Keratinocyte (primary cell): ENCODE results near the gene PRIMPOL. TPM values are rescaled to one million over a fixed set of nuclear protein-coding genes. Genes with fewer than 3 reads are reported as not detected.

Source experiments
- DNase-seq: peaks from one replicate; pipeline ENCODE4 v3.0.0-alpha.2; 2011; ENCODE audit warnings: low read depth, missing footprints, low spot score
- FAIRE-seq: peaks from 2 replicates; lab custom pipeline; 2011; peaks lifted over from hg19 to GRCh38; lab: Jason Lieb, UNC
- H2AFZ ChIP-seq: 2 replicates; pipeline ENCODE4 v1.6.0; 2012; ENCODE audit warnings: low read length, control low read depth, inconsistent platforms; ENCODE audit not compliant: control insufficient read depth
- H3K27ac ChIP-seq: 2 replicates; pipeline ENCODE4 v1.5.1; 2011; ENCODE audit warnings: low read length; ENCODE audit not compliant: control insufficient read depth, insufficient read depth
- H3K27me3 ChIP-seq: 3 replicates; pipeline ENCODE4 v1.6.0; 2011; ENCODE audit warnings: low read length; ENCODE audit not compliant: control insufficient read depth, insufficient read depth; ENCODE audit errors: extremely low read depth
- H3K36me3 ChIP-seq, 2 experiments: 2 replicates in 1 of 2; 3 replicates in 1 of 2; pipeline ENCODE4 v1.5.1; 2011; ENCODE audit warnings: low read length in 2 of 2, mild to moderate bottlenecking in 1 of 2; ENCODE audit not compliant: control insufficient read depth in 2 of 2, insufficient read depth in 2 of 2; ENCODE audit errors: extremely low read depth in 1 of 2
- H3K4me1 ChIP-seq: 3 replicates; pipeline ENCODE4 v1.5.1; 2011; ENCODE audit warnings: low read length; ENCODE audit not compliant: control insufficient read depth, insufficient read depth; ENCODE audit errors: extremely low read depth
- H3K4me2 ChIP-seq: 3 replicates; pipeline ENCODE4 v1.6.0; 2011; ENCODE audit warnings: low read depth, low read length; ENCODE audit not compliant: control insufficient read depth, insufficient read depth; ENCODE audit errors: extremely low read depth
- H3K4me3 ChIP-seq, 3 experiments: fragments of 200-600 bp in 1 of 3; sonication (generic) in 1 of 3; 2 replicates in 2 of 3; 3 replicates in 1 of 3; pipeline ENCODE4 v1.5.1; 2011 to 2016; ENCODE audit warnings: low read length in 3 of 3, mild to moderate bottlenecking in 3 of 3, control low read depth in 2 of 3, inconsistent platforms in 1 of 3, low read depth in 1 of 3, mixed read lengths in 1 of 3, mixed run types in 1 of 3, moderate library complexity in 1 of 3; ENCODE audit not compliant: control insufficient read depth in 2 of 3, insufficient read depth in 2 of 3; ENCODE audit errors: extremely low read depth in 1 of 3
- H3K79me2 ChIP-seq: 2 replicates; pipeline ENCODE4 v1.6.0; 2012; ENCODE audit warnings: low read length; ENCODE audit not compliant: control insufficient read depth, insufficient read depth
- H3K9ac ChIP-seq: 3 replicates; pipeline ENCODE4 v1.6.0; 2011; ENCODE audit warnings: low read length; ENCODE audit not compliant: control insufficient read depth, insufficient read depth; ENCODE audit errors: extremely low read depth
- H3K9me1 ChIP-seq: 3 replicates; pipeline ENCODE4 v1.6.0; 2011; ENCODE audit warnings: low read length; ENCODE audit not compliant: control insufficient read depth, insufficient read depth; ENCODE audit errors: extremely low read depth
- H3K9me3 ChIP-seq: 2 replicates; pipeline ENCODE4 v1.5.1; 2012; ENCODE audit warnings: low read depth, low read length; ENCODE audit not compliant: control insufficient read depth
- H4K20me1 ChIP-seq: 3 replicates; pipeline ENCODE4 v1.6.0; 2011; ENCODE audit warnings: low read length; ENCODE audit not compliant: control insufficient read depth, insufficient read depth; ENCODE audit errors: extremely low read depth
- EZH2 ChIP-seq: IDR thresholded peaks from one replicate; pipeline ENCODE4 v1.6.1; 2012; ENCODE audit warnings: inconsistent platforms, mild to moderate bottlenecking, low read length, moderate library complexity
- dilution Hi-C: fragments of 300-500 bp; cut with MboI; formaldehyde crosslinking; loops from one replicate; pipeline ENCODE4 v1.7.0; 2020; ENCODE audit warnings: low sequenced_read_pairs; ENCODE audit not compliant: extremely low pct_ligation_motif_present
- polyA plus RNA-seq, 5 experiments: library from polyadenylated mRNA; depleted of rRNA in 3 of 5; stranded (reverse) in 3 of 5; stranded (forward) in 1 of 5; unstranded in 1 of 5; fragments of >200 nt; gene quantifications; 1 replicate in 1 of 5; 2 replicates in 3 of 5; 3 replicates in 1 of 5; pipeline versions ENCODE4 v1.2.1 to v1.2.3, GENCODE V29; 2011 to 2012; ENCODE audit warnings: missing spikeins in 2 of 5, low read depth in 1 of 5, low replicate concordance in 1 of 5
- TF ChIP-seq, protein P1 (sequence below), 3 experiments: IDR thresholded peaks in 1 of 3; conservative IDR thresholded peaks in 1 of 3; optimal IDR thresholded peaks in 1 of 3; 2 replicates in 2 of 3; 3 replicates in 1 of 3; pipeline versions ENCODE3 to v1.5.1; 2011; ENCODE audit warnings: low read length in 3 of 3, mild to moderate bottlenecking in 3 of 3, moderate library complexity in 2 of 3, control low read depth in 1 of 3, inconsistent platforms in 1 of 3; ENCODE audit not compliant: insufficient read depth in 2 of 3; ENCODE audit errors: extremely low read depth in 1 of 3

PRIMPOL gene
- polyA plus RNA-seq, 1 donor (not counting 4 experiments of a cell fraction or from before 2014, with no cell fraction given) = 22.8 TPM

DNA sequence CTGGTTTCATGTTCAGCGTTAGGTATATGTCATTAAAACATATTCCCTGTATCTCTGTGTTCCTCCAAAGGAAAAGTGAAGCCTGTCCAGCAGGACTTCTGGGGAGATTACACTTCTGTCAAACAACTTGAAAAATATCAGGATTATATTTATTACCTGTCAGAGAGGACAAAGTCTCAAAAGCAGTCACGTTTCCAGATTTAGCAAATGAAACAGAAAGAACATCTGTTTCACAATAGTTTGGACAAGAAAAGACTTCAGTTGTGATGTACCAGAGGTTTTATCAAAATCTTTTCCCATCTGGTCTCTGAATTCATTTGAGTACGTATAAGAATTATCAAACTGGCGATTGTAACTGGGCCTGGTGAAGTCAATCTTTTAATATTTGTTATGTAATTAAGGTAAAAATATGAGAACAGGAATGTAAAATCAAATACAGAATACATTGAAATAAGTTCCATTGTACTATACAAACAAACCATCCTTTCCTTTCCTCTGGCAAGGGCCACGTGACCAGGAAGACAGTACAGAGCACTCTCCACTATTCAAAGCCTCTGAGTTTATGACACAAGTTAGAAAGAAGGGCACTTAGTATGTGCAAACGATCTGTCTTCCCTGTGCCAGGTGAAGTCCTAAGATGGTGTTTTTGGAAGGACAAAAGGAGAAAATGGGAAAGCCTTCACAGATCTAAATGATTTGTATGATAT is 3.5 kb upstream of the PRIMPOL start:
- dilution Hi-C loops = no loop called here
- Histone ChIP-seq H3K9ac (no peak overlapping the region), H3K27me3 (no peaks in the 10 kb centered on the region), H3K4me2 (peak overlapping the region; percentile 77), H3K79me2 (peaks cover 76% of the 10 kb centered on the region), H3K4me1 (peaks cover 14% of the 10 kb centered on the region), H3K27ac (no peak overlapping the region), H3K4me3 (no peak overlapping the region), H2AFZ (no peak overlapping the region), H3K9me3 (no peaks in the 10 kb centered on the region), H3K36me3 (peaks cover 3 to 13% of the 10 kb centered on the region in 2 experiments), H4K20me1 (no peaks in the 10 kb centered on the region), H3K9me1 (no peaks in the 10 kb centered on the region)
- TF ChIP-seq, protein P1, sequence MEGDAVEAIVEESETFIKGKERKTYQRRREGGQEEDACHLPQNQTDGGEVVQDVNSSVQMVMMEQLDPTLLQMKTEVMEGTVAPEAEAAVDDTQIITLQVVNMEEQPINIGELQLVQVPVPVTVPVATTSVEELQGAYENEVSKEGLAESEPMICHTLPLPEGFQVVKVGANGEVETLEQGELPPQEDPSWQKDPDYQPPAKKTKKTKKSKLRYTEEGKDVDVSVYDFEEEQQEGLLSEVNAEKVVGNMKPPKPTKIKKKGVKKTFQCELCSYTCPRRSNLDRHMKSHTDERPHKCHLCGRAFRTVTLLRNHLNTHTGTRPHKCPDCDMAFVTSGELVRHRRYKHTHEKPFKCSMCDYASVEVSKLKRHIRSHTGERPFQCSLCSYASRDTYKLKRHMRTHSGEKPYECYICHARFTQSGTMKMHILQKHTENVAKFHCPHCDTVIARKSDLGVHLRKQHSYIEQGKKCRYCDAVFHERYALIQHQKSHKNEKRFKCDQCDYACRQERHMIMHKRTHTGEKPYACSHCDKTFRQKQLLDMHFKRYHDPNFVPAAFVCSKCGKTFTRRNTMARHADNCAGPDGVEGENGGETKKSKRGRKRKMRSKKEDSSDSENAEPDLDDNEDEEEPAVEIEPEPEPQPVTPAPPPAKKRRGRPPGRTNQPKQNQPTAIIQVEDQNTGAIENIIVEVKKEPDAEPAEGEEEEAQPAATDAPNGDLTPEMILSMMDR (optimal IDR thresholded peaks at IDR 0.05 in 1 of 3, IDR thresholded peaks at IDR 0.05 in 1 of 3, conservative IDR thresholded peaks at IDR 0.05 in 1 of 3; ENCODE audit: extremely low read depth in 1 of 3, insufficient read depth in 2 of 3, low read length in 3 of 3) = no peak
- no peak for TF ChIP-seq EZH2
- DNase-seq (no peak), FAIRE-seq (no peak)

DNA sequence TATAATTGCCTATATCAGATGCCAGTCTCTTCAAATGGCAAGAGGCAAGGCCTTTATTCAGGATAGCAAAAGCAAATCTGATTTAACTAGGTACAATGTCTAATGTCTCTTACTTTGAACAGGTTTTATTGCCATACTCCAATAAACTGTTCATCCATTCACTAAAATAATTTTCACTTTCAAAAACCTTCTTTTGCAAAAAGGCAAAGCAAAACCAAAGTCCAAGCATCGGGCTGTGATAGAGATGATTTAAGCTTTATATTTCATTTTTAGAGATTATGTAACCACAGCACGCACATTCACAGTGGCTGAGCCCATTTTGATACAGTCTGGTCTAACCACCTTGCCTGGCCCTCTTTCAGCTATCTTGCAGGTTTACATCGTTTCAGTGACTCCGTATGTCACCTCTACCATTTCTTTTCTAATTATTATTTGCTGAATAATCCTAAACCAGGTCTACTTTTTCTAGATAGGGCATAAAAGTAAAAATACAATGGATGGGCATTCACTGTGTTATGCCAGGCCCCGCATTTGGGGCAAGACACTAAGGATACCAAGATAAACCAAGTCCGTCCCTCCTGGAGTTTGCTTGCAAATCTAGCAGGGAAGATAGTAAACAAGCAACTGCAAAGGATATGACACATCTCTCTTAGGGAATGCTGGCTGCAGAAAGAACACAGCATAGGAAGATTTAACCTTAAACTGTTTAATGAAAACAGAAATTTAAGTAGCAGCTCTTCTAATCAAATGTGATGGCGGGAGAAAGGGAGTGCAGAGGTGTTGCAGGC is 2.1 kb upstream of the PRIMPOL start:
- Histone ChIP-seq H3K9me1 (no peaks in the 10 kb centered on the region), H3K9ac (peak overlapping the region; percentile 86), H3K27ac (peak overlapping the region; percentile 81), H3K36me3 (peaks cover 2 to 8% of the 10 kb centered on the region in 2 experiments), H3K4me3 (peak overlapping the region; percentile 58 to 89 (median 89)), H4K20me1 (no peaks in the 10 kb centered on the region), H3K27me3 (no peaks in the 10 kb centered on the region), H3K4me1 (peaks cover 14% of the 10 kb centered on the region), H3K4me2 (peak overlapping the region; percentile 77), H3K79me2 (peaks cover 64% of the 10 kb centered on the region), H2AFZ (no peak overlapping the region), H3K9me3 (no peaks in the 10 kb centered on the region)
- TF ChIP-seq, protein P1 (optimal IDR thresholded peaks at IDR 0.05 in 1 of 3, IDR thresholded peaks at IDR 0.05 in 1 of 3, conservative IDR thresholded peaks at IDR 0.05 in 1 of 3; ENCODE audit: extremely low read depth in 1 of 3, insufficient read depth in 2 of 3, low read length in 3 of 3) = no peak
- TF ChIP-seq EZH2 = no peak
- FAIRE-seq (no peak), DNase-seq (no peak)
- dilution Hi-C loops = no loop called here
